ENCODE data around the gene GPC4. TPM values are rescaled to one million over a fixed set of nuclear protein-coding genes. Genes with fewer than 3 reads are reported as not detected.

The GPC4 gene
- 0.39 TPM for total RNA-seq (2013)
- polyA plus RNA-seq = under 1 TPM; 0.03 to 0.59 (median 0.27) TPM
- polyA minus RNA-seq = 0.14 and 0.24 TPM in 2 replicates
- 0.26 to 3.1 (median 1.3) reads per million in 11 experiments for total RNA-seq

DNA sequence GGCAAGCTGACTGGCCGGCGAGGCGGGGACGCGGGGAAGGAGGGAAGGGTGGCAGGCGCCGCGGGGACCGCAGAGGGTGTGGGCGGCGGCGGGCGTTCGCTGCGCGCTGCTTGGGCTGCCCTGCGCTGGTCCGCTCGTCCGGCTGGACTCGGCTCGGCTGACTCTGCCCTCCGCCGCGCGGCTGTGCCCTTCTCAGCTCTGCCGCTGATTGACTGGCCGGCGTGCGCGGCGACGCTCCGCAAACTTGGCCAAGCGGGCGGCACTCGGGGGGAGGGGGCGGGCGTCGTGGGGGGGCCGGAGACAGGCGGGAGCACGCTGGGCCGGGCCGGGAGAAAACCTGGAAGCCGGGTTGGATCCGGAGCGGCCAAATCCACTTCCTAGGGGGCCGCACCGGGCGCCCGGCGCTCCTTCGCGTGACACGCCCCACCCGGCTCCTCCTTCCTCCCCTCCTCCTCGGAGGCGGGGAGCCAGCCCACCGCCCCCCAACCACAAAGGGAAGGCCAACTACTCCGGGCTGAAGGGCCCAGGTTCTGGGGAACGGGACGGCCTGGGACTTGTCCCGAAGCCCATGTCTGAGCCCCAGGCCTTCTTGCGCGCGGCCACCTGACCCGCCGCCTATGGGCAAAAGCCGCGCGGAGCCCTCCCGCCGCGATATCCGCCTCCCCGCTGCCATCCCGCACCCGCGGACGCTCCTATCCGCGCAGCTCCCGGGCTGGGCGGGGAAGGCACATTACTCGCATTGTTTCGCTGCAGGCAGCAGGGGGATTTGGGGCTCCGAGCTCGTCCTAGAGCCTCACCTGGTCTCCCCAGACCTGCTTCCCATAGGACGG lies at the start of gene GPC4:
GPC4 (minus strand) TSS at position 214 of the 830 bp plus-strand sequence. CDS start 524 bp downstream, outside the sequence.
- H3K9me3 Mint-ChIP-seq = peaks cover 0 to 26% (median 8%) of the 10 kb centered on the region in 7 donors
- under 1% methylated on average over 56 of the region's 90 CpGs for WGBS (ENCODE audit: insufficient coverage)
- peaks cover 47 to 82% of the 10 kb centered on the region in 2 donors for H3K27me3 ChIP-seq (ENCODE audit: control insufficient read depth in 2 of 2, insufficient read depth in 2 of 2, low read length in 2 of 2)
- H3K4me3 ChIP-seq (replicated peaks in 1 of 3; ENCODE audit: low read depth in 2 of 3, low read length in 3 of 3) = peak within 1 kb of the TSS; percentile 43 to 67 (median 44)
- H3K79me2 ChIP-seq (ENCODE audit: insufficient read depth, low read length) = no peaks in the 10 kb centered on the region
- H3K27ac Mint-ChIP-seq = peak within 1 kb of the TSS in 3 of 7 donors; percentile 77 to 87 (median 78)
- H4K20me1 ChIP-seq (ENCODE audit: insufficient read depth, low read length) = no peaks in the 10 kb centered on the region
- no peak within 1 kb of the TSS for H3K27ac ChIP-seq (ENCODE audit: low read depth in 1 of 2, low read length in 2 of 2)
- H2AFZ ChIP-seq (ENCODE audit: insufficient read depth, low read depth, low read length, poor library complexity, severe bottlenecking) = peak within 1 kb of the TSS; percentile 61
- no peaks in the 10 kb centered on the region for H3K36me3 Mint-ChIP-seq
- H3K4me1 Mint-ChIP-seq = peaks cover 13% of the 10 kb centered on the region
- H3K9ac ChIP-seq (ENCODE audit: insufficient read depth, low read length, poor library complexity, severe bottlenecking) = peak within 1 kb of the TSS; percentile 57
- TF ChIP-seq, protein P1, sequence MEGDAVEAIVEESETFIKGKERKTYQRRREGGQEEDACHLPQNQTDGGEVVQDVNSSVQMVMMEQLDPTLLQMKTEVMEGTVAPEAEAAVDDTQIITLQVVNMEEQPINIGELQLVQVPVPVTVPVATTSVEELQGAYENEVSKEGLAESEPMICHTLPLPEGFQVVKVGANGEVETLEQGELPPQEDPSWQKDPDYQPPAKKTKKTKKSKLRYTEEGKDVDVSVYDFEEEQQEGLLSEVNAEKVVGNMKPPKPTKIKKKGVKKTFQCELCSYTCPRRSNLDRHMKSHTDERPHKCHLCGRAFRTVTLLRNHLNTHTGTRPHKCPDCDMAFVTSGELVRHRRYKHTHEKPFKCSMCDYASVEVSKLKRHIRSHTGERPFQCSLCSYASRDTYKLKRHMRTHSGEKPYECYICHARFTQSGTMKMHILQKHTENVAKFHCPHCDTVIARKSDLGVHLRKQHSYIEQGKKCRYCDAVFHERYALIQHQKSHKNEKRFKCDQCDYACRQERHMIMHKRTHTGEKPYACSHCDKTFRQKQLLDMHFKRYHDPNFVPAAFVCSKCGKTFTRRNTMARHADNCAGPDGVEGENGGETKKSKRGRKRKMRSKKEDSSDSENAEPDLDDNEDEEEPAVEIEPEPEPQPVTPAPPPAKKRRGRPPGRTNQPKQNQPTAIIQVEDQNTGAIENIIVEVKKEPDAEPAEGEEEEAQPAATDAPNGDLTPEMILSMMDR (IDR thresholded peaks at IDR 0.05) = no peak
- peak in 2 of 3 donors; percentile 5 to 22 for DNase-seq
- H3K36me3 ChIP-seq (replicated peaks in 1 of 2; ENCODE audit: control insufficient read depth in 1 of 2, insufficient read depth in 2 of 2, low read length in 2 of 2) = no peaks in the 10 kb centered on the region
- peak within 1 kb of the TSS; percentile 78 for H3K4me2 ChIP-seq (replicated peaks; ENCODE audit: extremely low read depth, low read length, poor library complexity, severe bottlenecking)
- intact Hi-C loops (cut with micrococcal nuclease) = no loop called here
- peaks cover 0 to 32% of the 10 kb centered on the region in 2 donors for H3K9me3 ChIP-seq (replicated peaks in 1 of 2; ENCODE audit: control insufficient read depth in 1 of 2, insufficient read depth in 1 of 2, low read length in 2 of 2)
- H3K4me3 Mint-ChIP-seq = peak within 1 kb of the TSS; percentile 78 to 89
- peaks cover 14 to 17% of the 10 kb centered on the region in 2 donors for H3K4me1 ChIP-seq (ENCODE audit: control insufficient read depth in 1 of 2, insufficient read depth in 2 of 2, low read length in 2 of 2)
- H3K27me3 Mint-ChIP-seq (ENCODE audit: low read depth in 3 of 3) = peaks cover 50 to 79% (median 75%) of the 10 kb centered on the region in 3 donors

DNA sequence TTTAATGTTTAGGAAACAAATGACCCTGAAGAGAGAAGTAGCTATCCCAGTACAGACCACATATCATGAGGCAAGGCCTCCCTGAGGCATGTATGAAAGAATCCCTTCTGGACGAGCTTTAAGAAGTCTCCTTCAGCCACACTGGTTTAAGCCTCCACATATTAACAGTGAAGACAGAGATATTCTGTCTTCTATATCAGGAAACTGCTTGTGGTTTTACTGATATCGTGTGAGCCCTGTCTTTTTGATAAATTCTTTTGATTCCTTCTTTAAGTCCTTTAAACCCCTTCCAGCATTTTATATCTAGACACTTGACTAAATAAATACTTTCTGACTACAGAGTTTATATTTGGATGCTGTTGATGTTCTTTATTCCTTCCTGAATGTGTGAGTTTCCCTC lies 45.9 kb upstream of the GPC4 start:
- Histone ChIP-seq H3K9me3 (replicated peaks in 1 of 2; ENCODE audit: control insufficient read depth in 1 of 2, insufficient read depth in 1 of 2, low read length in 2 of 2) (no peaks in the 10 kb centered on the region), H3K27me3 (ENCODE audit: control insufficient read depth in 2 of 2, insufficient read depth in 2 of 2, low read length in 2 of 2) (no peaks in the 10 kb centered on the region), H3K36me3 (replicated peaks in 1 of 2; ENCODE audit: control insufficient read depth in 1 of 2, insufficient read depth in 2 of 2, low read length in 2 of 2) (no peaks in the 10 kb centered on the region), H3K4me3 (replicated peaks in 1 of 3; ENCODE audit: low read depth in 2 of 3, low read length in 3 of 3) (no peak overlapping the region), H4K20me1 (ENCODE audit: insufficient read depth, low read length) (no peaks in the 10 kb centered on the region), H3K79me2 (ENCODE audit: insufficient read depth, low read length) (no peaks in the 10 kb centered on the region), H3K4me1 (ENCODE audit: control insufficient read depth in 1 of 2, insufficient read depth in 2 of 2, low read length in 2 of 2) (no peaks in the 10 kb centered on the region), H3K27ac (ENCODE audit: low read depth in 1 of 2, low read length in 2 of 2) (no peak overlapping the region), H2AFZ (ENCODE audit: insufficient read depth, low read depth, low read length, poor library complexity, severe bottlenecking) (no peak overlapping the region), H3K9ac (ENCODE audit: insufficient read depth, low read length, poor library complexity, severe bottlenecking) (no peak overlapping the region), H3K4me2 (replicated peaks; ENCODE audit: extremely low read depth, low read length, poor library complexity, severe bottlenecking) (no peak overlapping the region)
- H3K27ac Mint-ChIP-seq = no peak overlapping the region
- TF ChIP-seq, protein P1 (IDR thresholded peaks at IDR 0.05) = no peak
- no peak for DNase-seq
- H3K9me3 Mint-ChIP-seq = peaks cover 0 to 6% (median 2%) of the 10 kb centered on the region in 7 donors
- H3K27me3 Mint-ChIP-seq (ENCODE audit: low read depth in 3 of 3) = peaks cover 0 to 9% (median 0%) of the 10 kb centered on the region in 3 donors
- intact Hi-C loops (cut with micrococcal nuclease) = no loop called here
- no peaks in the 10 kb centered on the region for H3K4me1 Mint-ChIP-seq
- no peaks in the 10 kb centered on the region for H3K36me3 Mint-ChIP-seq
- no peak overlapping the region for H3K4me3 Mint-ChIP-seq
- WGBS (ENCODE audit: insufficient coverage) = no CpG with 5 or more reads among the region's 2 CpGs

Measured in CD14-positive monocyte (primary cell).